H7 (cell line): ENCODE data around the gene IGSF9. TPM values are rescaled to one million over a fixed set of nuclear protein-coding genes. Genes with fewer than 3 reads are reported as not detected.
A peak's percentile ranks its signal among the peaks of the same experiment; 100 is the strongest.
"Not testable (repeated sequence)": the region's sequence is repeated elsewhere in the genome, so short reads cannot be mapped to it uniquely, and the experiment has no call there.

ENCODE experiments used
- DNase-seq: peaks from one replicate; pipeline ENCODE4 v3.0.0; 2012
- H3K27me3 ChIP-seq: 2 replicates; pipeline ENCODE4 v1.6.0; 2011; ENCODE audit warnings: mild to moderate bottlenecking, low read length; ENCODE audit not compliant: control insufficient read depth, insufficient read depth
- H3K36me3 ChIP-seq: replicated peaks from 2 replicates; pipeline ENCODE4 v1.5.1; 2011; ENCODE audit warnings: low read length; ENCODE audit not compliant: control insufficient read depth, insufficient read depth
- H3K4me3 ChIP-seq: 2 replicates; pipeline ENCODE4 v1.5.1; 2011; ENCODE audit warnings: low read depth, mild to moderate bottlenecking, control low read depth, low read length, moderate library complexity; ENCODE audit not compliant: insufficient read depth
- total RNA-seq: library from RNA; depleted of rRNA; stranded (reverse); fragments of >200 nt; shearing (Covaris generic); gene quantifications from 2 replicates; pipeline ENCODE4 v1.2.3, GENCODE V29; 2014

IGSF9 gene
- total RNA-seq, 1 experiment from 2014 or later: 4.4 TPM

DNA sequence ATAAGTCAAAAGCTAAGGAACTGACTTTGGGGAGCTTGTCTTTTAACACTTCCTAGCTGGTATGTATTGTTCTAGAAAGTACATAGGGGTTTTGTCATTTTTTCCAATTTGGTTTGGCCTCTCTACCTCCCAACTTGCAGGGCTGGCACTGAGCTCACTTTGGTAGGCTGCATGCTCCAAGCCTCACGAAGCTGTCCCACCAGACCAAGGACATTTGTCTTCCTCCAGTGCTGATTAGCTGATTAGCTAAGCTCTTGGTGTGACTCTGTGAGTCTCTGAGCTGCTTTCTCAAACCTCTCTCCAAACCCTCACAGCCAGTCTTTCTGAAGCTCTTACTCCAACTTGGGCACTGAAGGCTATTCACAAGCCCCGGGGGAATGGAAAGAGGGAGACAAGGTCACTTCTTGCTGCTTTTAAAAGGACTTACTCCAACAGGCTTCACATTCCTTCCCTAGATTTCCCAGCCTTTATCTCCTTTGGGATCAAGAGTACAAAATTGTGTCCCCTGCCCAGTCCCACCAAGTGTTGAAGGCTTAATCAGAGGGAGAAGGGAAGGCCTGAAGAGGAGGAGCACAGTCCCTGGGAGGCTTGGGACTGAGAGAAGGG lies 44.6 kb downstream of the IGSF9 start:
- Histone ChIP-seq H3K4me3 (no peak overlapping the region), H3K36me3 (no peaks in the 10 kb centered on the region), H3K27me3 (peaks cover 10% of the 10 kb centered on the region)
- no peak for DNase-seq

DNA sequence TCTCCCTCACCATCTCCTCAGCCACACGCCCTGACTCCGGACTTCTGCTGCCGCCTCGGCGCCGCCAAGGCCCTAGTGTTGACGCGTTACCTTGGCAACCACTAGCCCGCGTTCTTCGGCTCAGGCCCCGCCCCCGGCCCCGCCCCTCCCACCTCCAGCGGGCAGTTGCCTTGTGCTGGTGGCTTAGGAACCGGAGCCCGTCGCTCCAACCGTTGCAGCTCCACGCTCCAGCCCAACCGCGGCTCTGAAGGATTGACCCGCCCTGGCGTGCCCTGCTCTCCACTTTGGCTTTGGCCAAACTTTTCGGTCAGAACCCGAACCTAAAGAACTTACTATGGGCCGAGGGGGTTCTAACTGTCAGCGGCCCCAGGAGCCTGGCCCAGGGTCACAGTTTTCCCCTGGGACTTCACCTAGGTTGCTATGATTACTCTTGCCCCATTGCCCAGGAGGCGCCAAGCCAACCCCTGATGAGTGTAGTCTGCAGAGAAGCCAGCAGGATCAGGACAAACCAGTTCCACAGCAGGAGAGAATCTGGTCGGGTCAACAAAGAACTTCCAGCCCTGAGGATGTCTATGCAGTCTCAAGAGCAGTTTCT lies 45.2 kb downstream of the IGSF9 start, which contains the start of gene CFAP45:
CFAP45 (minus strand) TSS at position 80 of the 595 bp plus-strand sequence; CDS start at position 13, 67 bp downstream.
- Histone ChIP-seq H3K4me3 (peak within 1 kb of the TSS; percentile 19; the same call in 1 of the 2 replicates), H3K27me3 (peaks cover 10% of the 10 kb centered on the region), H3K36me3 (no peaks in the 10 kb centered on the region)
- peak; percentile 98 for DNase-seq

DNA sequence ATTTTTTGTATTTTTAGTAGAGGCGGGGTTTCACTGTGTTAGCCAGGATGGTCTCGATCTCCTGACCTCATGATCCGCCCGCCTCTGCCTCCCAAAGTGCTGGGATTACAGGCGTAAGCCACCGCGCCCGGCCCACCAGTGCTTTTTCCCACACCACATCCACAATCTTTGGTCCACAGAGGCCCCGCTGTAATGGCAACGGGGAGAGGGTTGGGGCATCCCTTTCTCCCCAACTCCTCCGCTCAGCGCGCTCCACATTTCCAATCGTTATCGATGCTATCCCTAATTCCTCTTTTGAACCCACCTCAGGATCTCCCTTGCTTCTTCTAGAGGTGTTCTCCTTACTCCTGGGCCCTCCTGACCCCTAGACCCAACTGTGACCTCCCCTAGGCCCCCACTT lies 45.8 kb downstream of the IGSF9 start:
- H3K27me3 ChIP-seq: peaks cover 10% of the 10 kb centered on the region
- not testable (repeated sequence) for H3K36me3 ChIP-seq, DNase-seq, H3K4me3 ChIP-seq

DNA sequence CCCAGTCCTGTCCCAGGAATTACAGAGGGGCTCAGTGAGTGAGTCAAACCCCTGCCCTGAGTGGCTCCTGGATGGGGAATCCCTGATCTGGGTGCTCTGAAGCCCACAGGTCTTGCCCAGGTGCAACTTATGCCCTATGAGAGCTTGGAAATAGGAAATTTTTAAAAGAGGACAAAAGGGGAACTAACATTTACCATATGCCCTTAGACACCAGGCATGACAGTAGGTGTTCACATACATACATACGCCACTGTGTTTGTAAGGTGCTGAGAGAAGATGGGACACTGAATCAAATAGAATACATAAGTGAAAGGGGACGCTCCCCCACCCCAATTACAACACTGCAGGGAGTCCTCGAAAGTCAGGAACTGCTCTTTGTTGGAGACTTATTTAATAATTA lies 46.9 kb downstream of the IGSF9 start:
- DNase-seq: no peak
- no peak overlapping the region for H3K4me3 ChIP-seq

DNA sequence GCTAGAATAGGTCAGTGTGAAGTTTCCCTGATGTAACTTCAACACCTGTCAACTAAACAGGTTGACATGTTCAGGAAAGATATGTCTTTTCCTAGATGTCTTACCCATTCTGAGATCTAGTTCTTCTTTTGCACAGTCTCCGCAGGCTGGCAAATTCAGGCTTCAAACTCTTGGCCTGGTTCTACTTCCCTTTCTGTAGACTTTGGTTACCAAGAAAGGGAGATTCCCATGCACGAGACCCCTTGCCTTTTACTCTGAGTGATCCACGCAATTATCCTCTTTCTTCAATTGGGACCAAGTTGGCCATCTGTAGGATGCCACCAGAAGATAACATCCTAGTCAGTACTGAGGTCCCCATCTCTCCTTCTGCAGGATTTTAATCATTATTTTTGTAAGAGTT lies 47.5 kb downstream of the IGSF9 start:
- Histone ChIP-seq H3K4me3 (no peak overlapping the region), H3K27me3 (peaks cover 10% of the 10 kb centered on the region), H3K36me3 (no peaks in the 10 kb centered on the region)
- no peak for DNase-seq

More for the DNA sequence above, 46.9 kb downstream of the IGSF9 start:
- Histone ChIP-seq H3K27me3 (peaks cover 10% of the 10 kb centered on the region), H3K36me3 (no peaks in the 10 kb centered on the region)

DNA sequence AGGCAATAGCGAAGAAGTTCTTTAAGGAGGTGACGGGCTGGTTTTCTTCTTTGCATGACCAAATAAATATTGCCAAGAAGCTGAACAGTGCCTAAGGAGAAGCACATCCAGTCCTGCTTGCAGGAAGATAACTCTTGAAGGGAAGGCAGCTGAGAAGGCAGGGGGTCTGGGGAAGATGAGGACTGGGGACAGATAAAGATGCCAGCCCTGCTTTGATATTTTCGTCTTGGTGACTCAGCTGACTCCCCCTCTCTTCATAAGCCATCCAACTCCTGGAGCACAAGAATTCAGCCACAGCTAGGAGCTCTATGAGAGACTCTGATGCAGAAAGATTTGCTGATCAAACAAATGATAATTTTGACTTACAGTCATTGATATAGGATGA lies 48.9 kb downstream of the IGSF9 start:
- no peak for DNase-seq
- no peaks in the 10 kb centered on the region for H3K36me3 ChIP-seq
- peaks cover 10% of the 10 kb centered on the region for H3K27me3 ChIP-seq
- H3K4me3 ChIP-seq: no peak overlapping the region

DNA sequence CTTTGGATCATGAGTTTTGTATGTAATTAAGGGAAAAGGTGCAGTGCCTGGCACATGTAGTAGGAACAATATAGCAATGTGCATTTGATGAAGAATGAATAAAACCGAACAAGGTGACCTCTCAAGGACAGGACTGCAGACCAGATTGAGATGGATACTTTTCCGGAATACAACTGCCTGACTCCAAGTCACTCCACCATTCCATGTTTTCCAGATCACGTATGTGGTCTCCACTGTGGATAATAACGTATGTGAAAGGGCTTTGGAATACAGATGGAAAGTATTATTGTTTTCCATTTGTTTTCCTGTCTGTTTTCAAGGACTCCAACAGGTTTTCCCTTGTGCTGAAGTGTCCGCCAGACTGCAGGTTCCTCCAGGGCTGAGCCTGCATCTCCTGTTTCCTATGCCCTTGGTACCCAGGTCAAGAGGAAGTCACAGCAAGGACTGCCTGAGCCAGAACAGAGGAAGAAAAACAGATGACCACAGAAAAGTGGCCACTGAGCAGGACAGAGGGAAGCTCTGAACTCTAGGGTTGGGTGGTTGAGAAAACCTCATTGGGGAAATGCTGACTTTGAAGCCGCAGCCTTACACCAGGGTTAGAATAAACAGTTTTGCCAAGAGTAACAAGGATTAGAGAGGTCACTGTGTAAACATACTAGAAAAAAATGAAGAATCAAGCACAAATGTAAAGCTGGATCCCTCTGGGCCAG lies 49.4 kb downstream of the IGSF9 start:
- H3K27me3 ChIP-seq: peaks cover 8% of the 10 kb centered on the region
- H3K36me3 ChIP-seq: no peaks in the 10 kb centered on the region
- H3K4me3 ChIP-seq: no peak overlapping the region
- no peak for DNase-seq

DNA sequence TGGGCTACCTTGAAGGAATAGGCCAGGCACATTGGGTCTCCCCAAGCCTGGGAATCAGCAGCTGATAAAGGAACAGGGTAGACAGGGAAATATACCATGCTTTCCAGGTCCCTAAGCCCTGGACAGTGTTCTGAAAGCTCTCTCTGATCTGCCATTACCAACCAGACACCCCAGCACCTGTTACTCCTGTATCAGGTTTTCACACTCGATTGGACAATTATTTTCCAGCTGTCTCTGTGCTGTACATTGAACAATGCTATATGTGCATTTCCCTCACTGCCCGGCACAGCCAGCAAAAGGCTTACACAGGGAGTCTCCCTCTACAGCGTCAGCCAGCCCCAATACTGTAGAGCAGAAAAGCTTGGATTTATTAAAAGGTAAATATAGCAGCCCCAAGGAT lies 50.1 kb downstream of the IGSF9 start:
- Histone ChIP-seq H3K4me3 (no peak overlapping the region), H3K36me3 (no peaks in the 10 kb centered on the region), H3K27me3 (peaks cover 2% of the 10 kb centered on the region; the same call in 1 of the 2 replicates)
- no peak for DNase-seq

DNA sequence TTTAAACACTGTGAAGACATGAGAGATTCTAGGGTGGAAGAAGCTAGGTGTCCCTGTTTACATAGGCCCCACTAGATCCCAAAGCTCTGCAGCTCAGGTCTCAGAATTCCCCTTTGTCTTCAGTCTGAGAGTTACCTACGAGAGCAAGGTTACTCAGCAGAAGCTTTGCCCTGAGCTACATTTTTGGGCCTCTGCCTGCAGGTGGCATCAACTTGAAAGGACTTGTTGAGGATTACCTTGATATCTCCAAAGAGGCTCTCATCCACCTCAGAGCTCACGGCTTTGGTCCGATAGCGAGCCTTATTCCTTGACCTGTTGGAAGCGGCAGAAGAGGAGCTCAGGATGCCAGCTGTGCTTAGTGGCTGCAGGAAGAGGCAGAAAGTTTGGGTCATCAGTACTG lies 52.5 kb downstream of the IGSF9 start:
- no peak for DNase-seq
- Histone ChIP-seq H3K4me3 (no peak overlapping the region), H3K27me3 (no peaks in the 10 kb centered on the region; the same call in 1 of the 2 replicates), H3K36me3 (no peaks in the 10 kb centered on the region)

DNA sequence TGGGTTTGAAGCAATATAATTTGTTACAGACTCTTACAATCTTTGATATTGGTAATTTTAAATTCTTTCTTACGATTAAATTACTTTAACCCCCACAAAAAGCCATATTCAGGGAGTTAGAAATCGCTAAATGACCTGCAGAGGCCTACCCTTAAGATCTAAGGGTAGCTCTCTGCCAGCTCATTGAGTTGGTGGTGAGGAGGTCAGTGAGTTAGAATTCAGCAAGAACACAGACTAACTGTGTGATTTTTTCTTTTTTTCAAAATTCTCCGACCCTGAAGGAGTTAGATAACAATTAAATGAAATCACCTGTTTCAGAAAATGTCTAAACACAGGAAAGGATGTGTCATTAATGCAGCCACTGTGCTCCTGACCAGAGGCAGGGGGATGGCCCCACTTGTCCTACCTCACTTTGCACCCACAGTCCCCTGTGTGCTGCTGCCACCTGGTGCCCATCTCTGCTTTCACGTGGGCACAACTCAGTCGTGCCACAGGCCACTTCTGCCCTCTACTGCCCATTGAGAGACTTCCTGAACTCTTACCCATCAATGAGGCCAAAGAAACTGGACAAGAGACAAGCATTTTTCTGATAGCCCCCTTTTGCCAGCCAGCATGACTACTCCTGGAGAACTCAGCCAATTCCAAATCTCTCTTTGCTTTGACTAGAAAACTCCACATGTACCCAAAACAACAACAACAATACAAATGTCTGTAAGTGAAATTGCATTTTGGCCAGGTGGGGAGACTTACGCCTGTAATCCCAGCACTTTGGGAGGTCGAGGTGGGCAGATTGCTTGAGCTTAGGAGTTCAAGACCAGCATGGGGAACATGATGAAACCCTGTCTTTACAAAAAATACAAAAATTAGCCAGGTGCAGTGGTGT lies 53.9 kb downstream of the IGSF9 start:
- Histone ChIP-seq H3K27me3 (no peaks in the 10 kb centered on the region; the same call in 1 of the 2 replicates), H3K36me3 (no peaks in the 10 kb centered on the region), H3K4me3 (no peak overlapping the region)
- peak; percentile 80 for DNase-seq

DNA sequence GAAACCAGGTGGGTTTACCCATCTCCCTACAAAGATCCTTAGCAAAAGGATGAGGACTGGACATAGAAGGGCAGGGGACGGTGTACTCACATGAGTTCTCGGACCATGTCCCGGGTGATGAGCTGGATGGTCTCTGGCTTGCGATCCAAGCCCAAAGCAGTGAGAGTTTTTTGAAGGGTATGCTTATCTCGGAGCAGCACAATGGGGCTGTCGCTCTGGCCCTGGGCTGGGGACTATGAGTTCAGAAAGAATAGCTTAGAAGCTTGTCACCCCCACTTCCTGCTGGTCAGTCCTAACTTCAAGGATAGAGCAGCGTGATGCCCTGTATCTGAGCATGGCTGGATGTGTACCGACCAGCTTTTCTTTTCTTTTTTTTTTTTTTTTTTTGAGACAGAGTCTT lies 55.0 kb downstream of the IGSF9 start:
- Histone ChIP-seq H3K4me3 (no peak overlapping the region), H3K27me3 (no peaks in the 10 kb centered on the region; the same call in 1 of the 2 replicates), H3K36me3 (no peaks in the 10 kb centered on the region)
- no peak for DNase-seq

DNA sequence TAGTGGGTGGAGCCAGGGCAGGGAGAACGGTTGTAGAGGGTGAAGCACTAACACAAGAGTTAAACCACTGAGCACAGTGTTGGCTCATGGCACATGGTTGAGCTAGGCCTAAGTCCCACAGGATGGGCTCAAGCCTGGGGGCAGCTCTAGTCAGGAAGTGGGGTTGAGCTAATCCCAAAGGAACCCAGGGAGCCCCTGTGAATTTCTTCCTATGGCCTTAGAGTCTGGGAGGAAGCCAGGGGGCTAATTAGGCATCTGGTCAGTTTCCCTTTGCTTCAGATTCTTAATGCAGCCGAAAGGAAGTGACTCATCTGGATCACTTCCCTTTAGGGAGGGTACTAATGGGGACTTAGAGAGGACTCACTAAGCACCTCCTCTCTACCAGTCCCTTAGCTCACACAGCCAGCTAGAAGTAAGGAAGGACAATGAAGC lies 55.6 kb downstream of the IGSF9 start:
- DNase-seq: no peak
- Histone ChIP-seq H3K36me3 (no peaks in the 10 kb centered on the region), H3K4me3 (no peak overlapping the region)

DNA sequence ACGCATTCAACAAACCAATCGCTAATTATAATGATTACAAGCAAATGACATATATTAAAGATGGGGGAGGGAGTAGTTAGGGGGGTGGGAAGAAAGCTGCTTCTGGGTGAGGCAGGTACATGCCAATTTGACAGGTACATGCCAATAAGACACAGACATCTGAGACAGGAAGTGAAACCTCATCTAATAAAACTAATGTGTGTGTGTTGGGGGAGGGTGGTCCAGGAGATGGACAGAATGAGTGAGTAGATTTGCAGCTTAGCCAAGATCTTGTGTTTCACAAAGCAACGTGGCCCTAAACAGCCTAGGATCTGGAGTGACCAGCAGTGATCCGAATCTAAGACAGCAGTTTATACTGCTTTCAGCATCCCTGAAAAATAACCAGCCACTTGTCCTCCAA lies 56.2 kb downstream of the IGSF9 start:
- Histone ChIP-seq H3K36me3 (no peaks in the 10 kb centered on the region), H3K27me3 (no peaks in the 10 kb centered on the region), H3K4me3 (no peak overlapping the region)
- no peak for DNase-seq

More for the DNA sequence above, 55.6 kb downstream of the IGSF9 start:
- H3K27me3 ChIP-seq: no peaks in the 10 kb centered on the region; the same call in 1 of the 2 replicates

DNA sequence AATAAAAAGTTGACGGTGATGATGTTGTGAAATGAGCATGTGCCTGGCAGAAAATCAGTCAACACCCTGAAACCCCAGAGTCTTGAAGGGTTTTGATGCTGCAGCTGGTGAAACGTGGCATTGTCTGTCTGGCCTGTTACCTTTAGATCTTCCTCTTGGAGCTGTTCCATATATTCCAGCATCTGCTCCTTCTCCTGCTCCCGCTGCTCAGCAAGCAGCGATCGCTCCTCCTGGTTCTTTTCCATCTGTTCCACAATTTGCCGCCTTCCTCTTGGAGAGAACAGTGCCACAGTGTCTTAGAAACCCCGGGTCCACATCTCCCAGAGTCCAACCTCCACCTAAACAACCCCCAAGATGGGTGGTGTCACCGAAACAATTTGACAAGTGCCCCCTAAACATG lies 61.1 kb downstream of the IGSF9 start:
- Histone ChIP-seq H3K4me3 (no peak overlapping the region), H3K36me3 (no peaks in the 10 kb centered on the region), H3K27me3 (no peaks in the 10 kb centered on the region)
- DNase-seq: no peak
